ENCODE measurements around the gene RBM20. TPM values are rescaled to one million over a fixed set of nuclear protein-coding genes. Genes with fewer than 3 reads are reported as not detected.

RBM20 gene
- total and polyA plus RNA-seq, 10 of the 15 experiments (the other 5 are each of a cell fraction or from before 2014, with no cell fraction given), result 0.04 to 0.26 (median 0.15) TPM

- no peak for FAIRE-seq
- WGBS (ENCODE audit: insufficient coverage, insufficient replicate concordance, low lambda C conversion rate, missing lambda C conversion rate), result 90% methylated on average over 6 of the region's 6 CpGs
- Histone ChIP-seq H3K27ac (ENCODE audit: control insufficient read depth, insufficient read depth) (no peak overlapping the region), H3K4me2 (ENCODE audit: control insufficient read depth, insufficient read depth) (peak overlapping the region; percentile 63), H3K27me3 (replicated peaks in 1 of 2; ENCODE audit: control insufficient read depth in 2 of 2, insufficient read depth in 2 of 2, low read length in 1 of 2) (no peaks in the 10 kb centered on the region), H2AFZ (ENCODE audit: control insufficient read depth, low read depth, low read length) (peak overlapping the region; percentile 57; the same call in 1 of the 2 replicates), H3K9ac (ENCODE audit: control insufficient read depth, insufficient read depth, low read length) (no peak overlapping the region), H3K4me3 (0 out of 2 replicates have a peak overlapping the region, but pooled peaks have one; percentile 30), H3K4me1 (ENCODE audit: control insufficient read depth, insufficient read depth, low read length) (peaks cover 17% of the 10 kb centered on the region), H3K79me2 (ENCODE audit: control insufficient read depth, insufficient read depth, low read length) (no peaks in the 10 kb centered on the region), H3K36me3 (ENCODE audit: control insufficient read depth in 2 of 2, insufficient read depth in 2 of 2, low read length in 1 of 2) (no peaks in the 10 kb centered on the region), H4K20me1 (ENCODE audit: control insufficient read depth, insufficient read depth) (no peaks in the 10 kb centered on the region), H3K9me3 (replicated peaks; ENCODE audit: control insufficient read depth, insufficient read depth, low read length) (no peaks in the 10 kb centered on the region)
- ChIA-PET POLR2A (no interaction called here), RAD21 (ENCODE audit: unreplicated experiment) (interaction anchor here (1.0 to 3.2 kb wide), 6 partner anchors 60 to 174 kb away, joined by 3 to 15 read pairs (median 4); no protein-coding TSS in a partner anchor), SMC1A (ENCODE audit: uncharacterized antibody, unreplicated experiment) (interaction anchor here (0.6 to 4.8 kb wide), 18 partner anchors 11 to 436 kb away, joined by 3 to 28 read pairs (median 4); no protein-coding TSS in a partner anchor), CTCF (interaction anchor here (0.7 to 2.9 kb wide), 11 partner anchors 9 to 462 kb away, joined by 3 to 18 read pairs (median 3); no protein-coding TSS in a partner anchor)
- in situ Hi-C loops (cut with MboI) (loop anchor here (25.0 kb wide), 1 partner anchor 594 kb away; no protein-coding TSS in a partner anchor), intact Hi-C loops (cut with micrococcal nuclease; ENCODE audit: unreplicated experiment) (loop anchor here (10.0 kb wide), 2 partner anchors 272 to 332 kb away; partner anchors contain the start of gene ADRA2A)
- no TSS peak for BruUV-seq (replicated peaks)
- no peak for DNase-seq (ENCODE audit: low read depth, low spot score)
- no peak for TF ChIP-seq IRF4 (IDR thresholded peaks at IDR 0.05; ENCODE audit: low read depth, low read length)
- ATAC-seq, result no peak
These were observed 98.7 kb downstream of the RBM20 start for GRCh38 chr10:110742801-110743200.

- H3K4me2 ChIP-seq (ENCODE audit: control insufficient read depth, insufficient read depth), result no peak overlapping the region
- FAIRE-seq (no peak), ATAC-seq (no peak), DNase-seq (ENCODE audit: low read depth, low spot score) (no peak)
- H3K27ac ChIP-seq (ENCODE audit: control insufficient read depth, insufficient read depth), result no peak overlapping the region
- H3K79me2 ChIP-seq (ENCODE audit: control insufficient read depth, insufficient read depth, low read length), result no peaks in the 10 kb centered on the region
- no TSS peak for BruUV-seq (replicated peaks)
- peaks cover 28% of the 10 kb centered on the region for H3K4me1 ChIP-seq (ENCODE audit: control insufficient read depth, insufficient read depth, low read length)
- no peaks in the 10 kb centered on the region for H3K36me3 ChIP-seq (ENCODE audit: control insufficient read depth in 2 of 2, insufficient read depth in 2 of 2, low read length in 1 of 2)
- in situ Hi-C loops (cut with MboI) (loop anchor here (5.0 to 25.0 kb wide), 2 partner anchors 133 to 593 kb away; no protein-coding TSS in a partner anchor), intact Hi-C loops (cut with micrococcal nuclease; ENCODE audit: unreplicated experiment) (loop anchor here (5.0 to 10.0 kb wide), 5 partner anchors 43 to 853 kb away; partner anchors contain the start of genes ADRA2A and PDCD4)
- H3K27me3 ChIP-seq (replicated peaks in 1 of 2; ENCODE audit: control insufficient read depth in 2 of 2, insufficient read depth in 2 of 2, low read length in 1 of 2), result no peaks in the 10 kb centered on the region
- 50% methylated on average over 5 of the region's 5 CpGs for WGBS (ENCODE audit: insufficient coverage, insufficient replicate concordance, low lambda C conversion rate, missing lambda C conversion rate)
- no peak for TF ChIP-seq RB1 (IDR thresholded peaks at IDR 0.05; ENCODE audit: borderline replicate concordance)
- no peak for TF ChIP-seq HDGF (IDR thresholded peaks at IDR 0.05)
- TF ChIP-seq ZNF217 (IDR thresholded peaks at IDR 0.05), result no peak
- TF ChIP-seq CHD1 (IDR thresholded peaks at IDR 0.05; ENCODE audit: low read depth, low read length), result no peak
- SMC1A ChIA-PET (ENCODE audit: uncharacterized antibody, unreplicated experiment), result interaction anchor here (0.9 to 4.8 kb wide), 13 partner anchors 48 to 854 kb away, joined by 3 to 52 read pairs (median 11); no protein-coding TSS in a partner anchor
- no peaks in the 10 kb centered on the region for H4K20me1 ChIP-seq (ENCODE audit: control insufficient read depth, insufficient read depth)
- peaks cover 3% of the 10 kb centered on the region; the same call in 2 of the 3 replicates for H3K9me3 ChIP-seq (replicated peaks; ENCODE audit: control insufficient read depth, insufficient read depth, low read length)
- CTCF ChIA-PET, result interaction anchor here (1.0 to 2.9 kb wide), 12 partner anchors 21 to 464 kb away, joined by 3 to 41 read pairs (median 6); no protein-coding TSS in a partner anchor
- no peak overlapping the region for H3K4me3 ChIP-seq
- H3K9ac ChIP-seq (ENCODE audit: control insufficient read depth, insufficient read depth, low read length), result no peak overlapping the region
- no peak overlapping the region for H2AFZ ChIP-seq (ENCODE audit: control insufficient read depth, low read depth, low read length)
- RAD21 ChIA-PET (ENCODE audit: unreplicated experiment), result interaction anchor here (1.2 to 3.2 kb wide), 4 partner anchors 38 to 149 kb away, joined by 3 to 30 read pairs (median 8); no protein-coding TSS in a partner anchor
- POLR2A ChIA-PET, result no interaction called here
These were observed 100.6 kb downstream of the RBM20 start for GRCh38 chr10:110744782-110745181.

Data from GM12878 (cell line).